Endometrial microvascular endothelial cells (primary cell): ENCODE data around the gene CHD5. TPM values are rescaled to one million over a fixed set of nuclear protein-coding genes. Genes with fewer than 3 reads are reported as not detected.
"Not testable (repeated sequence)": the region's sequence is repeated elsewhere in the genome, so short reads cannot be mapped to it uniquely, and the experiment has no call there.

Source experiments
- in situ Hi-C: cut with HindIII; loops from 2 replicates; pipeline ENCODE4 v1.10.0; 2017; ENCODE audit warnings: low sequenced_read_pairs, low pct_unique_long_range_greater_than_20kb; ENCODE audit errors: inconsistent ontology term
- total RNA-seq: library from RNA; depleted of rRNA; stranded (reverse); fragments of >200 nt; gene quantifications from one replicate; pipeline ENCODE4 v1.2.3, GENCODE V29; 2015; ENCODE audit errors: inconsistent ontology term

The CHD5 gene
- total RNA-seq, 1 donor from 2014 or later: not detected

DNA sequence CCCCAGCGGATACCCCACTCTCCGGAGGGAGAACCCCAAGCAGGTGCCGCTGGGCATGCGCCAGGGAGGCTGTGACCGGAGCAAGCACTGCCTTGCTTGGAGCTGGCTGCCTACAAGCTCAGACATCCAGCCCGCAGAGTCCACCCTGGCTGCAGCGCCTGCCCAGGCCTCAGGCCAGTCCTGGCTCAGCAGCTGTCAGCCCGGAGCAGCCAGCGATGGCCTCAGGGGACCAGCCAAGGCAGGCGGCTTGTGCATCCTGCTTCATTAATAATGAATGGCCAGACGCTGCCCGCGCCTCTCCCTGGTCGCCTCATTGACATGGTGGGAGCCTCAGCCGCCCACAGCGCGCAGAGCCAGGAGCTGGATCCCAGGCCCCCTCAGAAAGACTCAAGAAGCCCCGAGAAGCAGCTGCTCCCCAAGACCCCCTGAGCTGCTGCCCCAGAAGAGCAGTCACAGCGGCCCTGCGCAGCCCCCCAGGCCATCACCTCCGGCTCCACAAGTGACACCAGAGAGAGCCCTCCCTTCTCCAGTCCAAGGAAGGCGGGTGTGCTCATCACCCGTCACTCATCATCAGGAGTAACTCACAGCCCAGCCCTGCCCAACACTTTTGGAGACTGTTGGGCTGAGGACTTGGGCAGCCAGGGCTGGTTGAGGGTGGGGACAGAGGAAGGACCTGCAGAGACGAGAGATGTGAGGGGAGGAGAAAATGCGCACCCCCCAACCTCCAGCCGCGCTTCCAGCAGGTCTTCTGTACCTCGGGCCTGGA lies 114.8 kb downstream of the CHD5 start:
- in situ Hi-C loops: no loop called here

DNA sequence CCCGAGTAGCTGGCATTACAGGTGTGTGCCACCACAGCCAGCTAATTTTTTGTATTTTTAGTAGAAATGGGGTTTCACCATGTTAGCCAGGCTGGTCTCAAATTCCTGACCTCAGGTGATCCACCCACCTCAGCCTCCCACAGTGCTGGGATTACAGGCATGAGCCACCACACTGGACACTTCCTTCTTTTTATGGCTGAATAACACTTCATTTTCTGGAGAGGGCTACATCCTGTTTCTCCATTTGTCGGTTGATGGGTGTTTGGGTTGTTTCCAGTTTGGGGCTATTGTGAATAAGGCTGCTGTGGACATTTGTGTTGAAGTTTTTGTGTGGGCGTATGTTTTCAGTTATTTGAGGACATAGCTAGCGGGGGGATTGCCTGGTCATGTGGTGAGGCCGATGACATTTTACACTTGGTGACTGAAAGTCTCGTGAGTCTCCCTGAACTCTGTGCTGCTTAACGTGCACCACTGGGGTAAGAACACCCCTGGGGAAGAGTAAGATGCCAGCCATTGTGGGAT lies 116.5 kb downstream of the CHD5 start:
- in situ Hi-C loops: not testable (repeated sequence)

DNA sequence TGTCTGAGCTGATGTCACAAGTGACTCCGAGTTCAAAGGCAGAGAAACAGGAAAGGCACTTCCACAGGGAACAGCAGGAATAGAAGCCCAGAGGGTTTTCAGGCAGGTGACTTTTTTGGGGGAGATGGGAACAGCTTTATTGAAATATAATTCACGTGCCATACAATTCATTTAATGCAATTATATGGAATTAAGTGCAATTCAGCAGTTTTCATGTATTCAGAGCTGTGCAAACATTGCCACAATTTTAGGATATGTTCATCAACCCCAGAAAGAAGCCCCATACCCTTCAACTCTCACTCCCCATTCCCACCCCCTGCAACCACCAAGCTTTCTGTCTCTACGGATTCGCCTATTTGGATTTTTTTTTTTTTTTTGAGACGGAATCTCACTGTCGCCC lies 117.5 kb downstream of the CHD5 start:
- in situ Hi-C loops: no loop called here

DNA sequence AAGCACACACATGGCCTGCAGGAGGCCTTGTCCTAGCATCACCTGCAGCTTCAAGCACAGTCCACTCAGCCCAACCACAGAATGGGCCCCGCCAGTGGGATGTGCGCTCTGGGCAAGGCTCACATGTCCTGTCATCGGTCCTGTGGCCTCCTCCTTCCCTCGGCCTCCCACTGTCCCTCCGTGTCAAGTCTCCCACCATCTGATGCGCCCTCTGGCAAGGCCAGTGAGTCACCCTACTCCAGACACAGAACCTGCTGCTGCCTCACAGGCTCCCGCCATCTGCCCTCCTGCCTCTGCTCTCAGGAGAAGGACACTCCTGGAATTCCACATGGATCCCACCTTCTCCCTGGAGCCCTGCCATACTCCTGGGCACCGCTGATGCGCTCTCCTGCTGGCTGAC lies 120.3 kb downstream of the CHD5 start:
- in situ Hi-C loops: no loop called here

DNA sequence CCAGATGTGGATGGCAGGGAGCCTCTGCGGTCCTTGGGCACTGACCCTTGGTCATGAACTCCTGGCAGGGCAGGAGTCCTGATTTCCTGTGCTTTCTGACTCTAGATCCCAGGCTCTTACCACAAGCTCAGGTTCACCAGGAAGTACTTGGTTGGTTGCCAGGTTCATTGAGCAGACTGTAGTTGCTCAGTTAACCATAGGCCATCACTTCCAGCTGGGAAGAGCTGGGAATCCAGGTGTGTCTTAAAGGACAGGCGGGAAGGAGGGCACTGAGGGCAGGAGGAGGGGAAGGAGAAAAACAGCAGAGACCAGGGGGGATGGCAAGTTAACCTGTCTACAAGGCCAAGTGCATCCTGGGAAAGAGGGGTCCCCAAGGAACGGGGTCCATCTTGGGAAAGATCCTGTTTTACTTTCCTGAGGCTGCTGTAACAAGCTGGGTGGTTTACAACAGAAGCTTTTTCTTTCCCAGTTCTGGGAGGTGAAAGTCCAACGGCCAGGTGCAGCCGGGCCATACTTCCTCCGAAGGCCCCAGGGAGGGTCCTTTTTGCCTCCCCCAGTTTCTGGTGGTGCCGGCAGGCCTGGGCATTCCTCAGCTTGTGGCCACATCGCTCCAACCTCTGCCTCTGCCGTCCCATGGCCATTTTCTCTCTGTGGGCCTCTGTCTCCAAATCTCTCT lies 122.8 kb downstream of the CHD5 start:
- in situ Hi-C loops: no loop called here

DNA sequence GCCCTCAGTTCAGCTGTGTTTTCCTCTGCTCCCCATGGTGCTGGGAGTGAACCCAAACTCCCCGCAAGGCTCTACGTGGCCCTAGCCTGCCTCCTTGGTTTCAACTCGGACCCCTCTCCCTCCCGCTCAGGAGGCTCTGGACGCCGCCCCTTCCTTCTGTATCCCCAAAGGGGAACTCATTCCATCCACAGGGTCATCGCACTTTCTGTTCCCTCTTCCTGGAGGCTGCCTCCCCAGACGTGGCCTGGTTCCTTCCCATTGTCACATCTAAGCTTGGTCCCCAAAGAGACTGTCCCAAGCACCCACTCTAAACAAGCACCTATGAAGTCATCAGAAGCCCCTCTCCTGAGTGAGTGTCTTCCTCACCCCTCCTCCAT lies 123.6 kb downstream of the CHD5 start:
- in situ Hi-C loops: no loop called here

DNA sequence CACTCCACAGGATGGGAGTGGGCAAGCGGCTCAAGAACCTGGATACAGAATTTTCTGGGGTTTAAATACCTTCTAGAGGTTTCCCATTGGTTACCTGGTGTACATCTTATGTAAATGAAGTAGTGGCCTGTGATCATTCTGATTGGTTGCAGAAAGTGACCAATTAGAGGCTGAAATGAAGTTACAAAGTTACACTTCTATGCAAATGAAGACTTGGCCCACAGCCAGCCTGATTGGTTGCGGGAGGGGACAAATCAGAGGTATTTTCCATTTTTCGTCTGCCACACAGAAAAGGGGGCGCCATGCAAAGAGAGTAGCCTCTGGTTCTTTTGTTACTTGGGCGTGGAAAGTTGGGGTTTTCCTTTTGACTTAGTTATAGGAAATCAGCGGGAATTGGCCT lies 125.5 kb downstream of the CHD5 start:
- in situ Hi-C loops: no loop called here

DNA sequence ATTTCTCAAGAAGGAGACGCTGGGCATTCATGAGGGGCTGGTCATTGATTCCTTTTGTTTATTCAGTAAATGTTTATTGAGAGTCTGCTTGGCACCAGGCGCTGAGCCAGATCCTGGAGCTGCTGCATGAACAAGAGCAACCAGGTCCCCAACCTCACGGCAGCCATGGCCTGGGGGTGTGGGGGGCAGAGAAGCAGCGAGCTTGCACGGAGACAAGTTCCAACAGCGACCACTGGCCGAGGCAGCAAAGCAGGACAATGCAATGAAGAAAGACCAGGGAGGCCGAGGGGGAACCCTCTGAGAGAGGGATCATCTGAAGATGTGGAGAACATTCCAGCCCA lies 126.9 kb downstream of the CHD5 start:
- in situ Hi-C loops: no loop called here

DNA sequence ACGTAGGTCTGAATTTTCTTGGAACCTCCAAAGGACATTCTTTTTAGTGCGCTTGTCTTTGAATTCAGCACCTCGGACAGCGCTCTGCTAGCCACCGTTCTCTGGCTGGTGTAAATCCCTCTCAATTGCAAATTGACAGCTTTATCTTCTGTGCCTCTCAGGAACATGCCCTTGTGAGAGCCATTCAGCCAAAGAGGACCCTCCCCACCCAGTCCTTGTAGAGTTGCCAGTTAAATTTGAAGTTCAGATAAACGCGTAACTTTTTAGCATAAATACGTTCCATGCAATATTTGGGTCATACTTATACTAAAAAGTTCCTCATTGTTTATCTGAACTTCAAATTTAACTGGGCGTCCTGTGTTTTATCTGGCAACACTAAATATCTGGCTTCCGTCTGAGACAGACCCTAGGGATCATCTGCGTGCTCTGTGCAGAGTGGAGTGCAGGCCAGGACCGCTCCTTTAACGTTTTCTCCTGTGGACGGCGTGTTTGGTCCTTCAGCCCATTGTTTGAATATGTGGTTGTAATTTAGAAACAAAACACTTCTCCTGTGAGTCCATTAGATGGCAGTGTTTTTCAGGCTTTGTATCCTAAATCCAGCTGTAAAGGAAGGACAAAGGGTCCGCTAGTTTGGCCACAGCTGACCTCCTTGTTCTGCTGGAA lies 127.4 kb downstream of the CHD5 start:
- in situ Hi-C loops: no loop called here

Other genes starting within 250 kb of the CHD5 start
- 4.2 TPM for gene NPHP4, start 187.9 kb downstream of the CHD5 start, total RNA-seq
- 4.2 TPM for gene KCNAB2, start 134.4 kb downstream of the CHD5 start, total RNA-seq
- 108 TPM for gene RPL22, start 19.3 kb upstream of the CHD5 start, total RNA-seq
- 13.6 TPM for gene RNF207, start 25.8 kb upstream of the CHD5 start, total RNA-seq
- 140 TPM for gene ICMT, start 55.6 kb upstream of the CHD5 start, total RNA-seq
- gene HES3, start 63.9 kb upstream of the CHD5 start, total RNA-seq: not detected
- gene GPR153, start 80.8 kb upstream of the CHD5 start, total RNA-seq: 2.2 TPM
- 101 TPM for gene ACOT7, start 213.4 kb upstream of the CHD5 start, total RNA-seq
- gene HES2, start 239.6 kb upstream of the CHD5 start, total RNA-seq: 31.5 TPM
- gene ESPN, start 244.5 kb upstream of the CHD5 start, total RNA-seq: 0.46 TPM